ENCODE data around the gene RFTN1. TPM values are rescaled to one million over a fixed set of nuclear protein-coding genes. Genes with fewer than 3 reads are reported as not detected.

The RFTN1 gene
- total and polyA plus RNA-seq, 2 of the 8 experiments (the other 6 are each of a cell fraction or from before 2014, with no cell fraction given), result 4.6 to 6.7 TPM

GRCh38 chr3:16514755-16515353 is 1.4 kb upstream of the RFTN1 start (continued):
- no peak for TF ChIP-seq USF2 (IDR thresholded peaks at IDR 0.05; ENCODE audit: low read length)
- TF ChIP-seq SIRT6 (IDR thresholded peaks at IDR 0.05; ENCODE audit: low read length), result no peak
- no peak for TF ChIP-seq RBBP5 (IDR thresholded peaks at IDR 0.05; ENCODE audit: borderline replicate concordance, low read depth, low read length)
- no peak for TF ChIP-seq EGR1 (IDR thresholded peaks at IDR 0.05; ENCODE audit: borderline replicate concordance, low read depth, low read length)
- no peak for TF ChIP-seq TAF1 (IDR thresholded peaks at IDR 0.05; ENCODE audit: low read depth, low read length)
- no peak for TF ChIP-seq SP1 (IDR thresholded peaks at IDR 0.05; ENCODE audit: low read depth, low read length)
- TF ChIP-seq CBX5 (IDR thresholded peaks at IDR 0.05; ENCODE audit: low read depth, low read length), result no peak
- TF ChIP-seq HDAC2 (IDR thresholded peaks at IDR 0.05; ENCODE audit: borderline replicate concordance in 1 of 2, low read depth in 2 of 2, low read length in 2 of 2), result no peak
- TF ChIP-seq YY1 (IDR thresholded peaks at IDR 0.05; ENCODE audit: low read depth, low read length), result no peak

Measured in H1 (cell line).